CD4-positive, alpha-beta T cell treated with Interleukin-1 beta for 1 hour (primary cell): Measurements from ENCODE around the gene AKAP7.
"Not testable (repeated sequence)": the region's sequence is repeated elsewhere in the genome, so short reads cannot be mapped to it uniquely, and the experiment has no call there.

Experiments
- DNase-seq, 2 donors: peaks; one replicate each; pipeline ENCODE4 v3.0.0-alpha.2; 2020 to 2022

The AKAP7 gene

DNA sequence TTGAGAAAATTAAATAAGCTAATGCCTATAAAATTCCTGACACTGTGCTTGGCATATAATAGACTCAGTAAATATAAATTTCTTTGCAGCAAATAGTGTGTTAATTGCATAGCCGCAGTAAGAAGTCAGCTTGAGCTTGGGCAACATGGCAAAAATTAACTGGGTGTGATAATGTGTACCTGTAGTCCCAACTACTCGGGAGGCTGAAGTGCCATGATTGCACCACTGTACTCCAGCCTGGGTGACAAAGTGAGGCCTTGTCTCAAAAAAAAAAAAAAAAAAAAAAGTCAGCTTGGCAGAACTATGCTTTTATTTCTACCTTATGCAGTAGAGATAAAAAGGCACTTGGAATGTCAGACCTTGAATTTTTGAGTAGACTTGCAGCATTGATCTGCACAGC lies 121.8 kb downstream of the AKAP7 start:
- no peak for DNase-seq

GRCh38 chr6:131258010-131258652 lies 122.9 kb downstream of the AKAP7 start:
- DNase-seq: no peak

DNA sequence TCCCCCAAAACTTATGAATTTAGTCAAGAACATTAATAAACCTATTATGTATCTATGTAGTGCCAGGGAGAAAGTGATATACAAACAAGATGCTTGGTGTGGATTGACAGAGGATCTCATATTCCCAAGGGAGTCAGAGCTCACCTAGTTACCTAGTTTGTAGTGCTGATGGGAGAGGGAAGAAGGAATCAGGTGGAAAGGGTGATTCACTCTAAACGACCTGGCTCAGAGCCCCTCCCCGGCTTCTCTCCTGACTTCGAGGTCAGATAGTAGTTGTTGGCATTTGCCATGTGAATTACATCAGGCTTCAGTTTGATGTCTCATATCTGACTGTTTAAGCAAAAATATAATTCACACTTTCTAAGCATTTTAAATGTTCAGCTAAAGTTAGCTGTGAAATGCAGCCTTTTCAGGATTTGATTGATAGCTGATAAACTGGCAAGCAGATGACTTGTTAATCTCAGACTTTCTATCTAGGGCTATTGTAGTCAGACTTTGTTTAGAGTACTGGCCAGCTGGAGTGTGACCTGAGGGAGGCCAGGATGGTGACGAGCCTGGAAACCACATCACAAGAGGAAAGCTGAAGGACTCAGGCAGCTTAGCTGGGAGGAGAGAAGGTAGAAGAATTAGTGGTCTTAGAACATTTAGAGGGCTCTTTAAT lies 123.7 kb downstream of the AKAP7 start:
- no peak for DNase-seq

- not testable (repeated sequence) for DNase-seq
Observed at GRCh38 chr6:131260960-131261359, 125.7 kb downstream of the AKAP7 start.

DNA sequence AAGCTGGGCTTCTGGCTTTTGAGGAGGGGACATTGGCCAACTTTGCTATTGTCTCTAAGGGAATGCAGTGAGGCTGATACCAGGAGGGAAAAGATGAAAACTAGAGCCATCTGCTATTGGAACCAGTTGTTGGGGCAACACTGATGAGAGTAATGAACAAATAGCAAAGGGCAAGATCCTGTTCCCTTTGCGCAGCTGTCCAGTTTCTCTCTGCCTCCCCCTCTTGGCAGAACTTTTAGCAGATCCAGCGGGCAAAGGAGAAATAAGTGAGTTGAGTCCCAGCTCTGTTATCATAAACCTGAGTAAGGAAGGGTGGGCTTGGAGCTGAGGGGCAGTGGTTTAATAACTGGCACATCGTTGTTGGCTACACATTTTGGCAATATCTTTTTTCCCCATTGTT lies 126.8 kb downstream of the AKAP7 start:
- DNase-seq: no peak

DNA sequence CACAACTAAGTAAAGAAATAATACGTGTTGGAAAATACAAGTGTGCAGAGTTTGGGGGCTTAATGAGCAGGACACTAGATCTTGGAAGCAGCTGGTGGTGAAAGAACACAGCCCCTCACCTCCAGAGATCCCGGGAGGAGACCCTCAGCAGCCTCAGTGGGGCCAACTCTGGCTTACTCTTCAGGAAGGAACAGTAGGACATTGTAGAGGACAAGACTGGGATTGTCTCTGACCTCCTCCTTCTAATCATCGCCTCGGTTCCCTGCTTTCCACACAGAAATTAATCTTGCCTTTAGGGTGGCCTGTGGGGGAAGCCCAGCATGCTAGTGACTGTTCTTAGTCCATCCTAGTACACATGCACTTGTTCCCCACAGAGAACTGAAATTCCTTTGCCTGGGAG lies 130.7 kb downstream of the AKAP7 start:
- no peak for DNase-seq

GRCh38 chr6:131268303-131268702 lies 133.0 kb downstream of the AKAP7 start:
- DNase-seq: no peak

DNA sequence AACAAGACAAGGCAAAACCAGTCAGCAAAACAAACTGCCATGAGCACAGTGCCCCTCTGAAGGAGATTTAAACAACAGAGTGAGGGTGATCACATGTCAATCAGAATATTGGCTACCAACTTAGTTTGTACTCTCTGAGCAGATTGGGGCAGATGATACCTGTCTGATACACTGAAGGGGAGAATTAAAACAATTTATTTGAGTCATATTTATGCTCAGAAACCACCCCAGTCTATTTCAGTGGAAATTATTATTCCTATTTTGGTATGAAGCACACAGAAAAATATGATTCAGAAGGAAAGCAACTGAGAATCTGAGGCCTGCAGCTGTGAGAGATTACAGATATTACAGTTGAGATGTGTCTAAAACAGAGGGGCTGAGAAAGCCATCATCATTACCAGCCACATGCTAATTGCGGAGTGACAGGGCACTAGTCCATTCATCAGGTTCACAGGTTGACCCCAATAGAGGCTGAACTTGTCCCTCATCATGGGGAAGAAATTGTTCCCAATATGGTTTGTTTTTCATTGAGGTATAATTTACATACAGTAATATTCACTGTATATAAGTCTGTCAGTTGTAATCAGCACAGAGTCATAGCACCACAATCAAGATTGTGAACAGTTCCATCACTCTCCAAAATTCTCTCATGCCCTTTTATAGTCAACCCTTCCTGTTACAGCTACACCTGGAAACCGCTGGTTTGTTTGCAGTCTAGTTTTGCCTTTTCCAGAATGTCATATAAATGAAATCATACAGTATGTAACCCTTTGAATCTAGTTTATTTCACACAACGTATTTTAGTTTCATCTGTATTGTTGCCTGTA lies 134.5 kb downstream of the AKAP7 start:
- no peak for DNase-seq

- no peak for DNase-seq
Observed at GRCh38 chr6:131270534-131270933, 135.3 kb downstream of the AKAP7 start.

GRCh38 chr6:131275273-131275672 lies 140.0 kb downstream of the AKAP7 start:
- no peak for DNase-seq

GRCh38 chr6:131277591-131277990 lies 142.3 kb downstream of the AKAP7 start:
- no peak for DNase-seq

- DNase-seq: peak; percentile 70 to 75
Observed at GRCh38 chr6:131281471-131282270, 146.4 kb downstream of the AKAP7 start.

DNA sequence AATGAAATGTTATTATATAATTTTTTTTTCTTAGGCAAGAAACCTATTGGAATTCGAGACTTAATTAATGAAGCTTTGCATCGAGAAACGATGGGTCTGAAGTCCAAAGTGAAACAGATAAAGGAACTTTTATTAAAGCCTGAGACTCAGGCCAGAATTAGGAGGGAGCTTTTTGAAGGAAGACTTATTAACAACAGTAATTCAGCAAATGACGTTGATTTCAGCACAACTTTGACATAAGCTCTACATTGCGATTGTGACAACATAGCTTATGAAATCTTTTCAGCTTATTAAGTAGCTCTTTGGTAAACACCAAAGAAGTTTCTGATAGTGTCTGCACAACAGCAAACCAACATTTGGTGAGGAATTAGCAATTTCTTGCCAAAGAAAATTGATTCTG lies 147.1 kb downstream of the AKAP7 start:
- DNase-seq: no peak

- no peak for DNase-seq
Observed at GRCh38 chr6:131283466-131284175, 148.4 kb downstream of the AKAP7 start.

DNA sequence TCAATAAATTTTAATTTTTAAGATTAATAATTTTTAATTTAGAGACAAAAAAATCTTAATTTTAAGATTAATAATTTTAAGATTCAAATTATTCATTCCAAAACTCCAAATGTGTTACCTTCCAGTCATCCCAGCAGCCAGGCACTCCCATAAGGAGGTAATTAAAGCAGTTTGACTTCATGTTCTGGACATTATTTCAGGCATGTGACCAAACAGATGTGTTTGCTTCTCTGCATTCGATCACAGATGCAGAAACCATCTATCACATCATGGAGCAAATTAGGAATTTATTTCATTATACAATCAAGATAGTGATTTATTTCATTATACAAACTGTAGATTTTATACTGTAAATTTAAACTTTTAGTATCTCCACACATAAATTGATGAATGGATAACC lies 150.3 kb downstream of the AKAP7 start:
- DNase-seq: no peak

- DNase-seq: no peak
Observed at GRCh38 chr6:131286469-131287040, 151.3 kb downstream of the AKAP7 start.

DNA sequence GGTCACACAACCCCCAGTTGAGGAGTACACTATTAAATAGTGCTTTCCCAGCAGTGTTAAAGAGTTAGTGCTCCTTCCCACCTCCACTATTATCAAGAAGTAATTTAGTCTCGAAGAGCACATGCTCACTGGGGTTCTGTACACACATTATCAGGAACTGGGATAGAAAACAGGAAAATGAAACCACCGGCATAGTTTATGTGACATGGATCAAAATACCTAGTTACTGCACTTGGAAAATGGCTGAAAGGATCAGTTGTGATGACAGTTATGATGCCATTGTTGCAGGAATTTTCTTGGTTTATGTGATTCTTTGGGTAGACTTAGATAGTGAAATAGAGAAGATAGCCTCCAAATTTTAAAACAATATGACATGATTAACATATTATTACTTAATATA lies 152.9 kb downstream of the AKAP7 start:
- DNase-seq: no peak

DNA sequence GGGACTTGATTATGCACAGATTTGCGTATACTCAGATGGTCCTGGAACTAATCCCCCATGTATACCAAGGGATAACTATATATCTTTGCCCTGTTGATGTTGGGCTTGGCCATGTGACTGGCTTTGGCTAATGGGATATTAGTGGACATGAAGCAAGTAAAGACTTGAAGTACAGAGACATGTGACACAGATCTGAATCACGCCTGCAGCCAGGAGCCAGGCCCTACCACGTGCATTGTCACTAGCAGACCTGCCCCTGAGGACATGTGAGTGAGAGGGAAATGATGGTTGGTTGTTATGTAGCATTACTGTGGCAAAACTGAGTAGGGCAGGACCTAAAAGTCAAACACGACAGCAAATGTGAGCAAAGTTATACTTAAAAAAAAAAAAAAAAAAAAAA lies 155.7 kb downstream of the AKAP7 start:
- no peak for DNase-seq

GRCh38 chr6:131292145-131292938 lies 157.1 kb downstream of the AKAP7 start:
- no peak for DNase-seq

DNA sequence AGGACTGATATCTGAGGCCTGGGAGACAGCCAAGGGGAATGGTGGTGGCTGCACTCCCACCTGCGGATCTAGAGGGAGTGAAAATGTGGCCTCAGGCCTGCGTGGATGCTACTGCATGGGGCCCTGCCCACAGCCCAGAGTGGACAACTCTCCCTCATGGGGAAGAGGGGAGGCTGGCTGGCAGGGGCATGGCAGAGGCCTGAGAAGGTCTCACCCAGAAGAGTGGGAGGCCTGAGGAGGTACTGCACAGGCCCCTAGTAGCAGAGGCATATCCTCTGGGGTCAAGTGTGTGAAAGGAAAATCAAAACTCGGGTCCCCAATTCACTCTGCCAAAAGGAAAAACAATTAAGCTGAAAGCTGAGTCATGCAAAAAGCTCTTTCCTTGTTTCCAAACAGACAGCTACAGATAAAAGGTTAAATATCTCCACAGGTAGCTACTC lies 158.2 kb downstream of the AKAP7 start:
- DNase-seq: no peak

- DNase-seq: no peak
Observed at GRCh38 chr6:131295081-131295480, 159.8 kb downstream of the AKAP7 start.
